Gastroesophageal sphincter (tissue), 3 donors: Measurements from ENCODE around the gene DKK2.

Source experiments
- EP300 ChIP-seq: sonication (generic); formaldehyde crosslinking; IDR thresholded peaks from one replicate; pipeline ENCODE4 v1.6.1; 2017; ENCODE audit warnings: antibody characterized with exemption, mild to moderate bottlenecking
- POLR2A ChIP-seq, 2 donors: fragments of 450-650 bp; IDR thresholded peaks; one replicate each; pipeline ENCODE4 v1.6.1; 2017; ENCODE audit warnings: antibody characterized with exemption in 2 of 2, mild to moderate bottlenecking in 2 of 2, moderate library complexity in 1 of 2
- POLR2AphosphoS5 ChIP-seq: sonication (generic); formaldehyde crosslinking; IDR thresholded peaks from one replicate; pipeline ENCODE4 v1.6.1; 2017; ENCODE audit warnings: antibody characterized with exemption
- TF ChIP-seq, protein P1 (sequence below), 4 experiments: fragments of 200-600 bp in 2 of 4; fragments of 450-650 bp in 2 of 4; sonication (generic) in 1 of 4; IDR thresholded peaks; one replicate each; pipeline ENCODE4 v1.5.1; 2017 to 2019; ENCODE audit warnings: antibody characterized with exemption in 4 of 4, mild to moderate bottlenecking in 2 of 4, moderate library complexity in 2 of 4

DNA sequence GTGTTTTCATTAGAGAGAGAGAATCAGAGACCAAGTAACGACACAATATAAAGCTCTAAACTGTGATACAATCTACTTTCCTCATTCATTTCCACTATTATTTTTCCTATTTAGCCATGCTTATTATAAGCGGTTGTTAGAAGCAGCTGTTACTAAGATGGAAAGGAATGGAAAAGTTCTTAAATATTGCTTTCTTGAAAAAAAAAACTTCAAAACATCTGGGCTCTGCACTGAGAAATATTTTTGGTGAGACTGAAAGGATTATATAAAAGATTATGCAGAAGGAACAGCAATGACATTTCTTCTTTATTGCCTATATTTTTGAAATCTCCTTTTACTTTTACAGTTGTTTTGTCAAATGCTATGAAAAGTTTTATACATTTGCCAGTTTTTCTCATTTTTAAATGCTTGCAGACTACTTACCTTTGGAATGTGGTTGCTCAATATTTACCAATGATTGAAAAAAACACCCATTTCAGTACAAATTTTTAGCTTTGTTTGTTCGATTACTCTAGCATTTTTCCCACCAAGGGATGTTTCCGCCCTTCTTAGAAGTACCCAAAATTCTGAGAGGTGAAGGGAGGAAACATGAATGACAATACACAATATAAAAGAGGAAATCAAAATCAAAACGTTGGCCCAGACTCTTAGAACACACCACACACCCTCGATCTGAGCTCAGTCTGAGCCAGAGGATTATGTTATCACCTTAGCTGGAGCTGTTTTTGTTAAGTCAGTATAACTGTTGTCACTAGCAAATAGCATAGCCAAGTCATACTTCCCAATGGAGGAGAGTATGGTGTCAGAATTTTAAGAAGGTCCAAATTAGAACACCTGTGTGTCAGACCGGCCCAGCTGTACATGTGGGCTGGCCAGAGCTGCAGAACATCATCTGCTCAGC, 18.4 kb downstream of the DKK2 start:
- TF ChIP-seq, protein P1, sequence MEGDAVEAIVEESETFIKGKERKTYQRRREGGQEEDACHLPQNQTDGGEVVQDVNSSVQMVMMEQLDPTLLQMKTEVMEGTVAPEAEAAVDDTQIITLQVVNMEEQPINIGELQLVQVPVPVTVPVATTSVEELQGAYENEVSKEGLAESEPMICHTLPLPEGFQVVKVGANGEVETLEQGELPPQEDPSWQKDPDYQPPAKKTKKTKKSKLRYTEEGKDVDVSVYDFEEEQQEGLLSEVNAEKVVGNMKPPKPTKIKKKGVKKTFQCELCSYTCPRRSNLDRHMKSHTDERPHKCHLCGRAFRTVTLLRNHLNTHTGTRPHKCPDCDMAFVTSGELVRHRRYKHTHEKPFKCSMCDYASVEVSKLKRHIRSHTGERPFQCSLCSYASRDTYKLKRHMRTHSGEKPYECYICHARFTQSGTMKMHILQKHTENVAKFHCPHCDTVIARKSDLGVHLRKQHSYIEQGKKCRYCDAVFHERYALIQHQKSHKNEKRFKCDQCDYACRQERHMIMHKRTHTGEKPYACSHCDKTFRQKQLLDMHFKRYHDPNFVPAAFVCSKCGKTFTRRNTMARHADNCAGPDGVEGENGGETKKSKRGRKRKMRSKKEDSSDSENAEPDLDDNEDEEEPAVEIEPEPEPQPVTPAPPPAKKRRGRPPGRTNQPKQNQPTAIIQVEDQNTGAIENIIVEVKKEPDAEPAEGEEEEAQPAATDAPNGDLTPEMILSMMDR (IDR thresholded peaks at IDR 0.05) = no peak
- no peak for TF ChIP-seq POLR2AphosphoS5
- no peak for TF ChIP-seq POLR2A (IDR thresholded peaks at IDR 0.05)
- TF ChIP-seq EP300 = no peak
